C4-2B (cell line): ENCODE data around the gene PRKCB.

Experiments
- CTCF ChIP-seq: fragments of 450-650 bp; conservative IDR thresholded peaks from 2 replicates; pipeline ENCODE4 v1.5.1; 2017; ENCODE audit warnings: mild to moderate bottlenecking
- ZFX ChIP-seq: fragments of 450-650 bp; IDR thresholded peaks from 2 replicates; pipeline ENCODE4 v1.6.1; 2017

- TF ChIP-seq CTCF (no peak), ZFX (no peak)
Measured at GRCh38 chr16:23836078-23836403, 258 bp downstream of the PRKCB start.
